HFF-Myc (cell line): ENCODE measurements around the gene NBAS.

Experiments used
- DNase-seq: peaks from one replicate; pipeline ENCODE4 v3.0.0-alpha.2; 2011; ENCODE audit warnings: low read depth; ENCODE audit errors: extremely low read depth
- H3K4me3 ChIP-seq: replicated peaks from 2 replicates; pipeline ENCODE4 v1.5.1; 2011; ENCODE audit warnings: low read depth, mild to moderate bottlenecking, control low read depth, low read length
- TF ChIP-seq, protein P1 (sequence below): IDR thresholded peaks from 2 replicates; pipeline ENCODE4 v1.5.1; 2012; ENCODE audit warnings: mild to moderate bottlenecking, low read depth, low read length, control low read depth; ENCODE audit errors: missing control alignments

Gene NBAS

GRCh38 chr2:15242936-15243461 lies 318.1 kb downstream of the NBAS start:
- TF ChIP-seq, protein P1, sequence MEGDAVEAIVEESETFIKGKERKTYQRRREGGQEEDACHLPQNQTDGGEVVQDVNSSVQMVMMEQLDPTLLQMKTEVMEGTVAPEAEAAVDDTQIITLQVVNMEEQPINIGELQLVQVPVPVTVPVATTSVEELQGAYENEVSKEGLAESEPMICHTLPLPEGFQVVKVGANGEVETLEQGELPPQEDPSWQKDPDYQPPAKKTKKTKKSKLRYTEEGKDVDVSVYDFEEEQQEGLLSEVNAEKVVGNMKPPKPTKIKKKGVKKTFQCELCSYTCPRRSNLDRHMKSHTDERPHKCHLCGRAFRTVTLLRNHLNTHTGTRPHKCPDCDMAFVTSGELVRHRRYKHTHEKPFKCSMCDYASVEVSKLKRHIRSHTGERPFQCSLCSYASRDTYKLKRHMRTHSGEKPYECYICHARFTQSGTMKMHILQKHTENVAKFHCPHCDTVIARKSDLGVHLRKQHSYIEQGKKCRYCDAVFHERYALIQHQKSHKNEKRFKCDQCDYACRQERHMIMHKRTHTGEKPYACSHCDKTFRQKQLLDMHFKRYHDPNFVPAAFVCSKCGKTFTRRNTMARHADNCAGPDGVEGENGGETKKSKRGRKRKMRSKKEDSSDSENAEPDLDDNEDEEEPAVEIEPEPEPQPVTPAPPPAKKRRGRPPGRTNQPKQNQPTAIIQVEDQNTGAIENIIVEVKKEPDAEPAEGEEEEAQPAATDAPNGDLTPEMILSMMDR: no peak
- peak; percentile 40 for DNase-seq
- H3K4me3 ChIP-seq: no peak overlapping the region

DNA sequence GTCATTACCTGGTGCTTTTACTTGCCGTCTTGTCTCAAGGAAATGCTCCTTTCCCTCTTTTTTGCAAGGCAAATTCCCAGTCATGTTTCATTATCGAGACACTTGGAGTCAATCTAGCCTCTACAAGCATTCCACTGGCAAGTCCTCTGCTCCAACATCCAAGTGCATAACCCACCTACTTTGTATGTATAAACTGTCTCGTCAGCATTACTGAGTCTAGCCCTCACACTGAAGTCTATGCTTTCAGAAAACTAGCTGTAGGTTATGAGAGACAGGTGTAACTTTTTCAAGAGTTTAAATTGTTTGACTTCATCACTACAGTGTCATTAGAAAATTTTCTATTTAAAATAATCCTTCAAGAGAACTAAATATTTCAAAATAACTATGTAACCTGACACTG lies 319.2 kb downstream of the NBAS start:
- H3K4me3 ChIP-seq: no peak overlapping the region
- TF ChIP-seq, protein P1: no peak
- DNase-seq: no peak

GRCh38 chr2:15241201-15241600 lies 319.9 kb downstream of the NBAS start:
- no peak for DNase-seq
- TF ChIP-seq, protein P1: no peak
- H3K4me3 ChIP-seq: no peak overlapping the region

GRCh38 chr2:15238028-15238427 lies 323.1 kb downstream of the NBAS start:
- DNase-seq: no peak
- TF ChIP-seq, protein P1: no peak
- H3K4me3 ChIP-seq: no peak overlapping the region

DNA sequence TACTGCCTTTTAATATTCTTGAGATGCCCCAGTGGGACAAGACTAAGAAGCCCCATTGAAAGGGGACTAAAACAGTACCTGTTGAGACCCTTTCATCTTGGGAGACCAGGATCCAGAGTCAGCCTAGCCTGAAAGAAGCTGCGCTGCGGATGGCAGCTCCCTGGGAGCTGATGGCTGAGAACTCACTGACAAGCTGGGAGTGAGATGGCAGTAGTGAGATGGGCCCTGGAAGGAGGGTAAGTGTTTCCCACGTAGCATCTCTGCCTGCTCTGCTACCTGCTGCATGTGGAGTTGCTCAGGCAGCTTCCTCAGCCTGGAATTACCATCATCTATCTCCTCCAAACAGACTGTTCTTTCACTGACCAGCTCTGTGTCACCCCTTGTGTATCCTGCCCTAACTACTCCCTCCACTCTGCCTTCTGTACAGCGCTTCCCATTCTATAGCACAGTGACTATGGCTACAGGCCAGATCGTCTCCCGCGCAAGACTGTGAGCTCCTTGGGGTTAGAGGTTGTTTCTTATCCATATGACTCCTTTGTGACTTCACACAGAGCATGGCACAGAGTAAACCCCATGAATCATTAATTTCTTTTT lies 330.4 kb downstream of the NBAS start:
- TF ChIP-seq, protein P1: no peak
- H3K4me3 ChIP-seq: no peak overlapping the region
- DNase-seq: no peak

- no peak for DNase-seq
- no peak overlapping the region for H3K4me3 ChIP-seq
- TF ChIP-seq, protein P1: no peak
Observed at GRCh38 chr2:15226661-15227060, 334.5 kb downstream of the NBAS start.

DNA sequence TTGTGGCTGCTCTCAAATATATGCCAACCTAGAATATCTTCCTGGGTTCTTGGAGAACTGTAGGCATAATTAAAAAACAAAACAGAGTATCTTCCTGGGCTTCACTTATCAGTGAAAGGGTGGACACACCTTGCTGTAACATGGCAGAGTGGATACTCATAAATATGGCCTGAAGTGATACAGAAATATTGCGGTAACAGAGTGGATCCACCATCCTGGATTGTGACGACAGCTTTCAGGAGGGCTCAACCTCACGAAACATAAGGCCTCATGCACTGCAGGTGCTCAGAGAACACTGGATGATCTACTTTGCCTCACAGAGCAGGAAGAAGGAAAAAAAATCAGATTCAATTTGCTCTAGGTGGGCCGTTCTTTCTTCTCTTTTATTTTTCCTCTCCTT lies 336.0 kb downstream of the NBAS start:
- H3K4me3 ChIP-seq: no peak overlapping the region
- TF ChIP-seq, protein P1: no peak
- DNase-seq: no peak
